Measurements from ENCODE around the gene EEPD1.

DNA sequence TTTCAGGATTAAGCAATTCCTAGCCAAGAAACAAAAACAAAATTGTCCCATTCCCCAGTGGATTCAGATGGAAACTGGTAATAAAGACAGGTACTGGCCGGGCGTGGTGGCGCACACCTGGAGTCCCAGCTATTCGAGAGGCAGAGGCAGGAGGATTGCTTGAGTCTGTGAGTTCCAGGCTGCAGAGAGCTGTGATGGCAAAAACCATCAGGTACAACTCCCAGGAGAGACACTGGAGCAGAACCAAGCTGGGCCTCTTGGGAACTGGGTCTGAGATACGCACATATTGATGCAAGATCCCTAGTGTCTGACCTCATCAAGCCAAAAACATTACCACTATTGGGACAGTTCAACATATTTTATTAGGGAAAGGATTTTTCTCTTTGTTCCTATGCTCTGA lies 152.6 kb downstream of the EEPD1 start:
- TF ChIP-seq CTCF (IDR thresholded peaks at IDR 0.05), result no peak
- no peak for TF ChIP-seq POLR2AphosphoS5 (IDR thresholded peaks at IDR 0.05)
